ENCODE results near the gene AGXT. TPM values are rescaled to one million over a fixed set of nuclear protein-coding genes. Genes with fewer than 3 reads are reported as not detected.

The AGXT gene
- total RNA-seq, 1 experiment from 2014 or later: 0.34 TPM

DNA sequence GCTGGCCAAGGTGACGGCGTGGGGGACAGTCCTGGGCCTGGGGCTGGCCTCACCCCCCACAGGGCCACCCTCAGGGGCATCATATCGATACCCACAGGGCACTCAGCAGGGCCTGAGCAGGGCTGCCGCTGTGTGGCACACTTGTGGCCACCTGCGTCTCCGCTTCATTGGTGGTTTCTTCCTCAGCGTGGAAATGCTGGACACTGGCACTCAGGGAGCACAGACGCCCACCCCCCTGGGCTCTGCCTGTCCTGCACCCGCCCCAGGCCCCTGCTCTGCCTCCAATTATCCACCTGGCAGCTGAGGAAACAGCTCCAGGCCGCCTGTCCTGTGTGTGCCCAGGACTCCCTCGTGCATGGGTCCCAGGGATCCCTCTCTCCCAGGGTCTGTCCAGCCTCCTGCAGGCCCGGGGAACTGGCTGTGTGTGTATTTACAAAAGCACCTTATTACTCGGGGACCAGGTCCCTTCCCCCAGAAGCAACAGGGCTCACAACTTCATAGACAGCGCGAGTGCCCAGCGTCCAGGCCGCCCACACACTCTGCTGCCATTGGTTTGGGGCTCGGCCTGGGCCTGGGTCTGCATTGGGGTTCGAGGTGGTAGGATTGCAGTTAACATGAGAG, 50.6 kb downstream of the AGXT start:
- CTCF ChIA-PET: no interaction called here
- no peak overlapping the region for H3K4me3 ChIP-seq (replicated peaks in 1 of 2; ENCODE audit: low read depth in 1 of 2, low read length in 2 of 2)

More for the DNA sequence above, 50.6 kb downstream of the AGXT start:
- H3K27ac ChIP-seq (ENCODE audit: low read depth, low read length): no peak overlapping the region
- ATAC-seq (no peak), DNase-seq (ENCODE audit: low read depth, low spot score) (no peak)
- H3K9me2 ChIP-seq (ENCODE audit: insufficient read depth): no peaks in the 10 kb centered on the region
- H2AFZ ChIP-seq (ENCODE audit: low read depth, low read length, poor library complexity, severe bottlenecking): no peak overlapping the region
- H3K9me3 ChIP-seq (ENCODE audit: control insufficient read depth in 1 of 2, insufficient read depth in 1 of 2, low read depth in 1 of 2, low read length in 2 of 2): no peaks in the 10 kb centered on the region
- H3K27me3 ChIP-seq (ENCODE audit: insufficient read depth, low read length): no peaks in the 10 kb centered on the region
- TF ChIP-seq, protein P1, sequence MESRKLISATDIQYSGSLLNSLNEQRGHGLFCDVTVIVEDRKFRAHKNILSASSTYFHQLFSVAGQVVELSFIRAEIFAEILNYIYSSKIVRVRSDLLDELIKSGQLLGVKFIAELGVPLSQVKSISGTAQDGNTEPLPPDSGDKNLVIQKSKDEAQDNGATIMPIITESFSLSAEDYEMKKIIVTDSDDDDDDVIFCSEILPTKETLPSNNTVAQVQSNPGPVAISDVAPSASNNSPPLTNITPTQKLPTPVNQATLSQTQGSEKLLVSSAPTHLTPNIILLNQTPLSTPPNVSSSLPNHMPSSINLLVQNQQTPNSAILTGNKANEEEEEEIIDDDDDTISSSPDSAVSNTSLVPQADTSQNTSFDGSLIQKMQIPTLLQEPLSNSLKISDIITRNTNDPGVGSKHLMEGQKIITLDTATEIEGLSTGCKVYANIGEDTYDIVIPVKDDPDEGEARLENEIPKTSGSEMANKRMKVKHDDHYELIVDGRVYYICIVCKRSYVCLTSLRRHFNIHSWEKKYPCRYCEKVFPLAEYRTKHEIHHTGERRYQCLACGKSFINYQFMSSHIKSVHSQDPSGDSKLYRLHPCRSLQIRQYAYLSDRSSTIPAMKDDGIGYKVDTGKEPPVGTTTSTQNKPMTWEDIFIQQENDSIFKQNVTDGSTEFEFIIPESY (IDR thresholded peaks at IDR 0.05; ENCODE audit: extremely low read depth, insufficient replicate concordance, low read length): no peak
- TF ChIP-seq EGR1 (IDR thresholded peaks at IDR 0.05; ENCODE audit: low read depth) (no peak), FOSL1 (IDR thresholded peaks at IDR 0.05; ENCODE audit: low read depth) (no peak), SRF (IDR thresholded peaks at IDR 0.05; ENCODE audit: low read depth) (no peak), ZNF274 (IDR thresholded peaks at IDR 0.05; ENCODE audit: low read depth, low read length) (no peak), ELF1 (IDR thresholded peaks at IDR 0.05; ENCODE audit: borderline replicate concordance, low read depth) (no peak)
- no peak overlapping the region for H3K4me2 ChIP-seq (ENCODE audit: low read length)
- RAD21 ChIA-PET (ENCODE audit: low non-redundant PET in 1 of 2, low total read pairs in 2 of 2, uncharacterized antibody in 2 of 2, unreplicated experiment in 2 of 2): interaction anchor here in 1 of 2 experiments (0.6 kb wide), 1 partner anchor 159 kb away, joined by 3 read pairs; no protein-coding TSS in a partner anchor
- no peak overlapping the region for H3K9ac ChIP-seq (ENCODE audit: low read length)
- no peaks in the 10 kb centered on the region for H3K36me3 ChIP-seq (ENCODE audit: control insufficient read depth in 1 of 2, insufficient read depth in 2 of 2, low read length in 2 of 2)
- BruUV-seq (replicated peaks): no TSS peak
- H3K79me2 ChIP-seq (ENCODE audit: insufficient read depth, low read length): no peaks in the 10 kb centered on the region
- no peaks in the 10 kb centered on the region for H4K20me1 ChIP-seq (ENCODE audit: insufficient read depth)
- POLR2A ChIA-PET: no interaction called here
- H3K4me1 ChIP-seq (ENCODE audit: control insufficient read depth in 1 of 2, insufficient read depth in 2 of 2, low read length in 2 of 2): peaks cover 5 to 22% of the 10 kb centered on the region in 2 experiments; a peak in 3 of 4 replicates
- intact Hi-C loops (cut with micrococcal nuclease): no loop called here
